HEK293 (cell line): ENCODE data around the gene USF1.

ENCODE experiments used
- CTCF ChIP-seq: fragments of 450-650 bp; formaldehyde crosslinking; IDR thresholded peaks from 2 replicates; pipeline ENCODE4 v1.5.1; 2016; ENCODE audit warnings: missing biosample characterization, missing genetic modification characterization
- SETDB1 ChIP-seq: IDR thresholded peaks from one replicate; pipeline ENCODE4 v1.6.1; 2017; ENCODE audit warnings: mild to moderate bottlenecking, low read length, moderate library complexity, mixed read lengths; ENCODE audit not compliant: insufficient read length
- ZFHX2 ChIP-seq: fragments of 450-650 bp; formaldehyde crosslinking; conservative IDR thresholded peaks from 2 replicates; pipeline ENCODE4 v1.5.1; 2016; ENCODE audit warnings: missing biosample characterization, missing genetic modification characterization
- ZNF561 ChIP-seq: fragments of 450-650 bp; IDR thresholded peaks from 2 replicates; pipeline ENCODE4 v1.5.1; 2018; ENCODE audit warnings: missing biosample characterization, missing genetic modification characterization, borderline replicate concordance

DNA sequence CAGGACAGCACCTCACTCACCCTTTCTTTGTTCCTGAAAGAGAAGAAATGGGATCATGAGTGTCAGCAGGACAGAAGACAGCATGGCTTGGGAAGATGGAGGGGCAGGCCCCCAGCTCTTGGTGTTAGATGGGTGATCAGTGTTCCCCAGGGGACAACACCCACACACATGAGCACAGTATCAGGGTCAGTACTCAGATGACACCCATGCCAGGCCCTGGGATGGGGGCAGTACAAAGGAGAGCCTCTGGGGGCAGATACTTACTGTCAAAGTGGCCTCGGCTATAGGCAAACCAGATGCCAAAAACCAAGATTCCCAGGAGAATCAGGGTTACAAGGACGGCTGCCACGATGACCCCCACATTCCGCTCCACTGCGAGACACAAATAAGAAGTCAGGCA is 46.4 kb downstream of the USF1 start:
- TF ChIP-seq CTCF (tag by site-specific recombination) (no peak), ZFHX2 (tag by site-specific recombination) (no peak), SETDB1 (no peak), ZNF561 (tag by site-specific recombination) (no peak)
